ENCODE data around the gene ATP2A1.
"Not testable (repeated sequence)": the region's sequence is repeated elsewhere in the genome, so short reads cannot be mapped to it uniquely, and the experiment has no call there.

The ATP2A1 gene

GRCh38 chr16:28935924-28936783 is 57.9 kb downstream of the ATP2A1 start:
- peak; percentile 78 to 88 (median 86) for DNase-seq (ENCODE audit: low read depth in 3 of 3)

GRCh38 chr16:28936784-28937155 is 58.5 kb downstream of the ATP2A1 start:
- DNase-seq (ENCODE audit: low read depth in 3 of 3): no peak

- DNase-seq (ENCODE audit: low read depth in 3 of 3): no peak
Measured at GRCh38 chr16:28937222-28937876, 59.1 kb downstream of the ATP2A1 start.

- DNase-seq (ENCODE audit: low read depth in 3 of 3): no peak
Measured at GRCh38 chr16:28938721-28939120, 60.4 kb downstream of the ATP2A1 start.

- not testable (repeated sequence) for DNase-seq (ENCODE audit: low read depth in 3 of 3)
Measured at GRCh38 chr16:28939825-28940224, 61.5 kb downstream of the ATP2A1 start.

- DNase-seq (ENCODE audit: low read depth in 3 of 3): no peak
Measured at GRCh38 chr16:28943281-28943680, 65.0 kb downstream of the ATP2A1 start.

GRCh38 chr16:28946681-28947080 is 68.4 kb downstream of the ATP2A1 start:
- no peak for DNase-seq (ENCODE audit: low read depth in 3 of 3)

- peak; percentile 99 to 100 (median 100) for DNase-seq (ENCODE audit: low read depth in 3 of 3)
Measured at GRCh38 chr16:28950648-28951409, 72.5 kb downstream of the ATP2A1 start, which contains the start of gene NFATC2IP. NFATC2IP (plus strand) TSS chr16:28950937; CDS start chr16:28951012, 75 bp downstream.

- DNase-seq (ENCODE audit: low read depth in 3 of 3): no peak
Measured at GRCh38 chr16:28951410-28951943, 73.2 kb downstream of the ATP2A1 start.
